Breast epithelium (tissue), 4 donors: ENCODE data around the gene TALDO1. TPM values are rescaled to one million over a fixed set of nuclear protein-coding genes. Genes with fewer than 3 reads are reported as not detected.

Source experiments
- DNase-seq, 2 donors: peaks; one replicate each; pipeline ENCODE4 v3.0.0-alpha.2; 2019; ENCODE audit warnings: low spot score in 2 of 2
- H3K27ac ChIP-seq, 2 donors: fragments of 200-600 bp; sonication (generic) in 1 of 2; one replicate each; pipeline ENCODE4 v1.5.1; 2016 to 2019; ENCODE audit warnings: mild to moderate bottlenecking in 1 of 2
- H3K27me3 ChIP-seq, 2 donors: fragments of 200-600 bp; sonication (generic) in 1 of 2; one replicate each; pipeline versions ENCODE4 v1.5.1 to v1.6.0; 2017 to 2019; ENCODE audit warnings: control low read depth in 1 of 2, mild to moderate bottlenecking in 1 of 2
- H3K36me3 ChIP-seq: fragments of 200-600 bp; one replicate; pipeline ENCODE4 v1.5.1; 2019
- H3K4me1 ChIP-seq, 2 donors: fragments of 200-600 bp; sonication (generic); one replicate each; pipeline ENCODE4 v1.5.1; 2016 to 2019; ENCODE audit warnings: control low read depth in 1 of 2
- H3K4me3 ChIP-seq, 3 donors: fragments of 200-600 bp; sonication (generic); 1 replicate in 2 of 3; 2 replicates in 1 of 3; pipeline ENCODE4 v1.5.1; 2016 to 2019; ENCODE audit warnings: mild to moderate bottlenecking in 3 of 3, moderate library complexity in 2 of 3
- H3K9me3 ChIP-seq, 2 donors: fragments of 200-600 bp; sonication (generic) in 1 of 2; one replicate each; pipeline ENCODE4 v1.5.1; 2016 to 2019; ENCODE audit warnings: control low read depth in 1 of 2
- POLR2A ChIP-seq: fragments of 450-650 bp; IDR thresholded peaks from one replicate; pipeline ENCODE4 v1.6.1; 2016; ENCODE audit warnings: antibody characterized with exemption, mild to moderate bottlenecking, moderate library complexity
- POLR2AphosphoS5 ChIP-seq, 3 donors: sonication (generic); formaldehyde crosslinking; IDR thresholded peaks; one replicate each; pipeline ENCODE4 v1.6.1; 2017; ENCODE audit warnings: antibody characterized with exemption in 3 of 3
- intact Hi-C: fragments of 100-400 bp; cut with DNase I; formaldehyde crosslinking; loops from one replicate; pipeline ENCODE4 v1.15.1; 2023; ENCODE audit warnings: low total_unique reads
- total RNA-seq, 3 donors: library from RNA; depleted of rRNA; stranded (reverse); fragments of >200 nt; gene quantifications; one replicate each; pipeline ENCODE4 v1.1.0, GENCODE V29; 2016
- TF ChIP-seq, protein P1 (sequence below), 3 donors: fragments of 450-650 bp; IDR thresholded peaks; one replicate each; pipeline ENCODE4 v1.5.1; 2016 to 2017; ENCODE audit warnings: antibody characterized with exemption in 3 of 3, mild to moderate bottlenecking in 3 of 3, moderate library complexity in 3 of 3

The TALDO1 gene
- total RNA-seq, 3 donors from 2014 or later, result 137 to 239 (median 141) TPM

GRCh38 chr11:798093-798713 lies 50.9 kb downstream of the TALDO1 start, which contains the start of gene SLC25A22:
Gene SLC25A22, minus strand, starts transcription at chr11:798281. Its CDS starts 3,275 bp downstream, at chr11:795006.
- TF ChIP-seq POLR2A (no peak), POLR2AphosphoS5 (IDR thresholded peaks at IDR 0.05) (peak in 1 of 3 donors; percentile 11)
- TF ChIP-seq, protein P1, sequence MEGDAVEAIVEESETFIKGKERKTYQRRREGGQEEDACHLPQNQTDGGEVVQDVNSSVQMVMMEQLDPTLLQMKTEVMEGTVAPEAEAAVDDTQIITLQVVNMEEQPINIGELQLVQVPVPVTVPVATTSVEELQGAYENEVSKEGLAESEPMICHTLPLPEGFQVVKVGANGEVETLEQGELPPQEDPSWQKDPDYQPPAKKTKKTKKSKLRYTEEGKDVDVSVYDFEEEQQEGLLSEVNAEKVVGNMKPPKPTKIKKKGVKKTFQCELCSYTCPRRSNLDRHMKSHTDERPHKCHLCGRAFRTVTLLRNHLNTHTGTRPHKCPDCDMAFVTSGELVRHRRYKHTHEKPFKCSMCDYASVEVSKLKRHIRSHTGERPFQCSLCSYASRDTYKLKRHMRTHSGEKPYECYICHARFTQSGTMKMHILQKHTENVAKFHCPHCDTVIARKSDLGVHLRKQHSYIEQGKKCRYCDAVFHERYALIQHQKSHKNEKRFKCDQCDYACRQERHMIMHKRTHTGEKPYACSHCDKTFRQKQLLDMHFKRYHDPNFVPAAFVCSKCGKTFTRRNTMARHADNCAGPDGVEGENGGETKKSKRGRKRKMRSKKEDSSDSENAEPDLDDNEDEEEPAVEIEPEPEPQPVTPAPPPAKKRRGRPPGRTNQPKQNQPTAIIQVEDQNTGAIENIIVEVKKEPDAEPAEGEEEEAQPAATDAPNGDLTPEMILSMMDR (IDR thresholded peaks at IDR 0.05), result peak; percentile 56 to 91 (median 78)

DNA sequence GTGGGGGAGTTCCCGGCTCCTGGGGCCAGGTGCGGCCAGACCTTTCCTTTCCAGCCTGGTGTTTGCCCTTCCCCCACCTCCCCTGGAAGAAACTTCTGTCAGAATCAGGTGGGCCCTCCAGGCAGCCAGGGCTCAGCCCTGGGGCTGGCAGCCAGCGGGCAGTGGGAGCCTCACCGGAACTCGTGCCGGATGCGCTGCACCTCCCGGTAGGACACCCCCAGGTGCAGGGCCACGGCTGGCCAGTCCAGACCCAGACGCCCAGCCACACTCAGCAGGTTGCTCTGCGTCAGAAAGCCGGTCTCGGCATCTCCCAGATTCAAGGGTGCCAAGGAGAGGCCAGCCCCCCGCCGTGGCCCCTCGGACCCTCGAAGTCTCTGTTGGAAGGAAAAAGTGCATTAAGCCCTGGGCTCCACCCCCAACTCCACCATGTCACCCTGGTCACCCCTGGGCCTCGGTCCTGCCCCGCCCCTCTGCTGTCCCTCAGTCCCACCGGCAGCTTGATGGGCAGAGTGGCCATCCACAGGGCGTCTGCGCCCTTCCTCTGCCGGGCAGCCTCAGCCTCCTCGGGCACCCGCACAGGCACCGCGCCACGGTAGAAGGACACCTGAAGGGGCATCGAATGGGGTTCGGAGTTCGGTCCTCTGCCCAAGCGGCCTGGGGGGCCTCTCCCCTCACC lies 52.5 kb downstream of the TALDO1 start:
- no peaks in the 10 kb centered on the region for H3K27me3 ChIP-seq
- TF ChIP-seq, protein P1 (IDR thresholded peaks at IDR 0.05), result no peak
- no peak for TF ChIP-seq POLR2AphosphoS5 (IDR thresholded peaks at IDR 0.05)
- TF ChIP-seq POLR2A, result no peak
- no peak for DNase-seq

More at GRCh38 chr11:798093-798713, 50.9 kb downstream of the TALDO1 start, which contains the start of gene SLC25A22:
- Histone ChIP-seq H3K9me3 (no peaks in the 10 kb centered on the region), H3K4me3 (peak within 1 kb of the TSS; percentile 62 to 82 (median 79)), H3K27me3 (no peaks in the 10 kb centered on the region), H3K4me1 (peaks cover 10 to 14% of the 10 kb centered on the region in 2 donors), H3K27ac (peak within 1 kb of the TSS; percentile 86 to 87), H3K36me3 (no peaks in the 10 kb centered on the region)
- DNase-seq, result peak in 1 of 2 donors; percentile 77
- intact Hi-C loops, result no loop called here

DNA sequence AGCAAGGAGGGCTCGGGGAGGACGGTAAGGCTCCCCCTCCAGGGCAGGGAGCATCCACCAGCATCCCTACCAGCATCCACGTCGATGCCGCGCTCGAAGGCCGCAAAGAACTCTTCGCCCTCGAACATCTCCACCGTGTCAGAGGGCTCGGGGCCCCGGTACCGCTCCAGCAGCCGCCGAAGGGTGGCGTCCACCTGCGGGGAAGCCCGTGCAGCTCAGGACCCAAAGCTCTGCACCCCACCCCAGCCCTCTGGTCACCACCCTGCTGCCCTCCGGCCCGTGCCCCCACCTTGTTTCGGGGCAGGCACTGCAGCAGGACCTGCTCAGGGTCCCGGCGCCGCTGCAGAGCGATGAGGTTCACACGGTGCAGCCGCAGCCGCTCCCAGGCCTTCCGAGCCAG lies 53.2 kb downstream of the TALDO1 start:
- no peak for TF ChIP-seq POLR2A
- TF ChIP-seq POLR2AphosphoS5 (IDR thresholded peaks at IDR 0.05), result no peak
- TF ChIP-seq, protein P1 (IDR thresholded peaks at IDR 0.05), result no peak
- intact Hi-C loops, result no loop called here
- Histone ChIP-seq H3K4me3 (no peak overlapping the region), H3K4me1 (peaks cover 9 to 24% of the 10 kb centered on the region in 2 donors), H3K27ac (no peak overlapping the region), H3K27me3 (no peaks in the 10 kb centered on the region), H3K9me3 (no peaks in the 10 kb centered on the region), H3K36me3 (no peaks in the 10 kb centered on the region)
- no peak for DNase-seq

More for the DNA sequence above, 52.5 kb downstream of the TALDO1 start:
- Histone ChIP-seq H3K4me1 (peaks cover 10 to 23% of the 10 kb centered on the region in 2 donors), H3K36me3 (no peaks in the 10 kb centered on the region), H3K9me3 (no peaks in the 10 kb centered on the region), H3K27ac (no peak overlapping the region), H3K4me3 (no peak overlapping the region)
- intact Hi-C loops, result no loop called here

GRCh38 chr11:801097-801780 lies 54.0 kb downstream of the TALDO1 start:
- Histone ChIP-seq H3K27ac (no peak overlapping the region), H3K36me3 (no peaks in the 10 kb centered on the region), H3K4me3 (no peak overlapping the region), H3K9me3 (no peaks in the 10 kb centered on the region), H3K4me1 (peaks cover 6 to 20% of the 10 kb centered on the region in 2 donors), H3K27me3 (no peaks in the 10 kb centered on the region)
- intact Hi-C loops, result no loop called here
- TF ChIP-seq, protein P1 (IDR thresholded peaks at IDR 0.05), result no peak
- no peak for TF ChIP-seq POLR2AphosphoS5 (IDR thresholded peaks at IDR 0.05)
- TF ChIP-seq POLR2A, result no peak
- DNase-seq, result no peak
